HL-60 (cell line): ENCODE measurements around the gene BDKRB1.

Experiments used
- DNase-seq, 2 experiments: peaks; one replicate each; pipeline ENCODE4 v3.0.0-alpha.2; 2010 to 2020; ENCODE audit warnings: low read depth in 1 of 2, low spot score in 1 of 2
- H3K27ac ChIP-seq: fragments of 250-450 bp; sonication (Bioruptor Pico); replicated peaks from 2 replicates; pipeline ENCODE4 v1.5.1; 2020; ENCODE audit warnings: mild to moderate bottlenecking, moderate library complexity
- H3K27me3 ChIP-seq: fragments of 250-450 bp; sonication (Bioruptor Pico); 2 replicates; pipeline ENCODE4 v1.5.1; 2021; ENCODE audit warnings: mild to moderate bottlenecking, moderate library complexity; ENCODE audit not compliant: insufficient read depth, poor library complexity, severe bottlenecking
- H3K4me3 ChIP-seq: replicated peaks from 2 replicates; pipeline ENCODE4 v1.5.1; 2011; ENCODE audit warnings: mild to moderate bottlenecking, control low read depth, low read length; ENCODE audit not compliant: insufficient read depth
- GABPA ChIP-seq: IDR thresholded peaks from 2 replicates; pipeline ENCODE4 v1.6.1; 2012; ENCODE audit warnings: low read depth
- POLR2AphosphoS5 ChIP-seq: IDR thresholded peaks from 2 replicates; pipeline ENCODE4 v1.6.1; 2012; ENCODE audit warnings: low read depth
- SPI1 ChIP-seq: IDR thresholded peaks from 2 replicates; pipeline ENCODE4 v1.6.1; 2012; ENCODE audit warnings: low read depth, mild to moderate bottlenecking, borderline replicate concordance
- long read RNA-seq: library from polyadenylated mRNA; unstranded; transcript quantifications from one replicate; pipeline ENCODE4 v2.0.0, GENCODE V29; 2020
- TF ChIP-seq, protein P1 (sequence below): IDR thresholded peaks from one replicate; pipeline ENCODE4 v1.5.1; 2011; ENCODE audit warnings: low read length, control low read depth, inconsistent platforms; ENCODE audit not compliant: insufficient read depth
- TF ChIP-seq, protein P2 (sequence below): IDR thresholded peaks from 2 replicates; pipeline ENCODE4 v1.6.1; 2012; ENCODE audit warnings: low read depth; ENCODE audit not compliant: insufficient replicate concordance

Gene BDKRB1
- long read RNA-seq: 0 reads

DNA sequence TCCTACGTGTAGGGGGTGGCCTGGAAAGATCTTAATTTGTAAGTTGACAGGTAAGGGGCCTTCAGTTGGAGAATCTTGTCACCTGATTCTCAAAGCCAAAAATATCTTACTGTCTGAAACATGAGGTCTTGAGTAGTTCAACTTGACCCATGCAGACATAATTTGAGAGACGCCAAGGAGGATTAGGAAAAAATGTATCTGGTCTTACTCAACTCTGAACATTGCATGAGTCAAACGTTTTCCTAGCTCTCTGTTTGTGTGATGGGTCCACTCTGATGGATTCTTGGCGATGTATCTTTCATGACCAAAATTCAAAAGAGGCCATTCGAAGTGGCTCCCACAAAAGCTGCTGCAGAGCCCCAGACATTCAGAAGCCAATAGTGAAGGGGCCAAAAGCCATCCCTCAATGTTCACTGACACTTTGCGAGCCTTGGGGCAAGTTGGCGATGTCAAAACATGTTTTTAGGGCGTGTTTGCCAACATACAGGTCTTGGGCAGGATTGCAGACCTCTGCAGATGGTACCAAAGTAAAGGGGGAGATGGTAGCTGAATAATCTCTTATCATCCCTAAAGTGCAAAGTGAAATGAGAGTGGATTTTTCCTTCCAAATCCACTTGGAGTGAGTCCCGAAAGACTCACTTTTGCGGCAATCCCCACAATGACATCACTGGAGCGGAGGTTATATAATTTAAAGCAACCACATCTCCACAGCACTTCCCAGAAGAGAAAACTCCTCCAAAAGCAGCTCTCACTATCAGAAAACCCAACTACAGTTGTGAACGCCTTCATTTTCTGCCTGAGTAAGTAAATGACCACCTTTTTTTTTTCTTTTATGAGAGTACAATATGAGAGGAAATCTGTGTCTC lies at the start of gene BDKRB1:
BDKRB1 (plus strand) TSS at position 710 of the 866 bp plus-strand sequence. CDS start 7,473 bp downstream, outside the sequence.
- Histone ChIP-seq H3K27me3 (peaks cover 5% of the 10 kb centered on the region), H3K27ac (no peak within 1 kb of the TSS)
- no peak for TF ChIP-seq GABPA
- TF ChIP-seq, protein P1, sequence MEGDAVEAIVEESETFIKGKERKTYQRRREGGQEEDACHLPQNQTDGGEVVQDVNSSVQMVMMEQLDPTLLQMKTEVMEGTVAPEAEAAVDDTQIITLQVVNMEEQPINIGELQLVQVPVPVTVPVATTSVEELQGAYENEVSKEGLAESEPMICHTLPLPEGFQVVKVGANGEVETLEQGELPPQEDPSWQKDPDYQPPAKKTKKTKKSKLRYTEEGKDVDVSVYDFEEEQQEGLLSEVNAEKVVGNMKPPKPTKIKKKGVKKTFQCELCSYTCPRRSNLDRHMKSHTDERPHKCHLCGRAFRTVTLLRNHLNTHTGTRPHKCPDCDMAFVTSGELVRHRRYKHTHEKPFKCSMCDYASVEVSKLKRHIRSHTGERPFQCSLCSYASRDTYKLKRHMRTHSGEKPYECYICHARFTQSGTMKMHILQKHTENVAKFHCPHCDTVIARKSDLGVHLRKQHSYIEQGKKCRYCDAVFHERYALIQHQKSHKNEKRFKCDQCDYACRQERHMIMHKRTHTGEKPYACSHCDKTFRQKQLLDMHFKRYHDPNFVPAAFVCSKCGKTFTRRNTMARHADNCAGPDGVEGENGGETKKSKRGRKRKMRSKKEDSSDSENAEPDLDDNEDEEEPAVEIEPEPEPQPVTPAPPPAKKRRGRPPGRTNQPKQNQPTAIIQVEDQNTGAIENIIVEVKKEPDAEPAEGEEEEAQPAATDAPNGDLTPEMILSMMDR: no peak
- no peak for TF ChIP-seq POLR2AphosphoS5
- TF ChIP-seq SPI1: no peak
- TF ChIP-seq, protein P2, sequence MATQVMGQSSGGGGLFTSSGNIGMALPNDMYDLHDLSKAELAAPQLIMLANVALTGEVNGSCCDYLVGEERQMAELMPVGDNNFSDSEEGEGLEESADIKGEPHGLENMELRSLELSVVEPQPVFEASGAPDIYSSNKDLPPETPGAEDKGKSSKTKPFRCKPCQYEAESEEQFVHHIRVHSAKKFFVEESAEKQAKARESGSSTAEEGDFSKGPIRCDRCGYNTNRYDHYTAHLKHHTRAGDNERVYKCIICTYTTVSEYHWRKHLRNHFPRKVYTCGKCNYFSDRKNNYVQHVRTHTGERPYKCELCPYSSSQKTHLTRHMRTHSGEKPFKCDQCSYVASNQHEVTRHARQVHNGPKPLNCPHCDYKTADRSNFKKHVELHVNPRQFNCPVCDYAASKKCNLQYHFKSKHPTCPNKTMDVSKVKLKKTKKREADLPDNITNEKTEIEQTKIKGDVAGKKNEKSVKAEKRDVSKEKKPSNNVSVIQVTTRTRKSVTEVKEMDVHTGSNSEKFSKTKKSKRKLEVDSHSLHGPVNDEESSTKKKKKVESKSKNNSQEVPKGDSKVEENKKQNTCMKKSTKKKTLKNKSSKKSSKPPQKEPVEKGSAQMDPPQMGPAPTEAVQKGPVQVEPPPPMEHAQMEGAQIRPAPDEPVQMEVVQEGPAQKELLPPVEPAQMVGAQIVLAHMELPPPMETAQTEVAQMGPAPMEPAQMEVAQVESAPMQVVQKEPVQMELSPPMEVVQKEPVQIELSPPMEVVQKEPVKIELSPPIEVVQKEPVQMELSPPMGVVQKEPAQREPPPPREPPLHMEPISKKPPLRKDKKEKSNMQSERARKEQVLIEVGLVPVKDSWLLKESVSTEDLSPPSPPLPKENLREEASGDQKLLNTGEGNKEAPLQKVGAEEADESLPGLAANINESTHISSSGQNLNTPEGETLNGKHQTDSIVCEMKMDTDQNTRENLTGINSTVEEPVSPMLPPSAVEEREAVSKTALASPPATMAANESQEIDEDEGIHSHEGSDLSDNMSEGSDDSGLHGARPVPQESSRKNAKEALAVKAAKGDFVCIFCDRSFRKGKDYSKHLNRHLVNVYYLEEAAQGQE: no peak

DNA sequence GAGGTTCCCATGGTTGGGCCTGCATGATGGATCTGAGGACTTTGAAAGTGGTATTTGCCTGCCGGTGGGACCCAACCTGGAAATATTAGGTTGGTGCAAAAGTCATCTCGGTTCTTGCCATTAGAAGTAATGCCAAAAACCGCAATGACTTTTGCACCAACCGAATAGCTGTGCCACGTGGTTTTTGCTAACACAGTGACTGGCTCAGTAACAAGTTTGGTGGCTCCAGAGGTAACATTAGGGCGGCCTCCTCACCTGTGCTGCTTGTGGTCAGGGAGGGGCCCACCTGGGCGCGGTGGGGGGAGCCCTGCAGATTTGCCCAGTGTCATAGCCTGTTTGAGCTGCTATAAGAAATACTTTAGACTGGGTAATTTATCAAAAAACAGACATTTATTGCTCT lies 49.5 kb upstream of the BDKRB1 start:
- no peak overlapping the region for H3K27ac ChIP-seq
- H3K27me3 ChIP-seq: no peaks in the 10 kb centered on the region
- H3K4me3 ChIP-seq: no peak overlapping the region
- no peak for DNase-seq
- TF ChIP-seq POLR2AphosphoS5 (no peak), SPI1 (no peak), GABPA (no peak)
- TF ChIP-seq, protein P2: no peak
- TF ChIP-seq, protein P1: no peak

More for the DNA sequence above, at the start of gene BDKRB1:
- DNase-seq: no peak
- H3K4me3 ChIP-seq: no peak within 1 kb of the TSS

DNA sequence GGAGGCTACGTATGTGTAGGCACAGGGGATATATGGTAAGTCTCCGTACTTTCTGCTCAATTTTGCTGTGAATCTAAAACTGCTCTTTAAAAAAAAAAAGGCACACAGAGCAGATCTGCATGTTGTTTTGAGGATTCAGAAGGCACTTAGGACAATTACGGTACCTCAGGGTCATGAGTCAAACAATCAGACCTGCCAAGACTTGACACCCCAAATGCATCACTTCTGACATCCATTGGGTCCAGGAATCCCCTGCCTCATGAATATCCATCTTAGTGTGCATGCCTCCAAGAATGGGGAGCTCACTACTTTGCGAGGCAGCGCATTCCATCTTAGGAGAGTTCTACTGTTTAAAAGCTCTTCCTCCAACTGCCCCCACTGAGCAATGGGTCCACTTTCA lies 48.3 kb upstream of the BDKRB1 start:
- DNase-seq: no peak
- no peak overlapping the region for H3K4me3 ChIP-seq
- TF ChIP-seq, protein P1: no peak
- TF ChIP-seq, protein P2: no peak
- TF ChIP-seq GABPA (no peak), POLR2AphosphoS5 (no peak)

More for the DNA sequence above, 48.3 kb upstream of the BDKRB1 start:
- Histone ChIP-seq H3K27me3 (no peaks in the 10 kb centered on the region), H3K27ac (no peak overlapping the region)
